COLO668 (cell line): ENCODE measurements around the gene MCRIP2.

Experiments used
- DNase-seq: peaks from one replicate; lab custom pipeline; 2025; ENCODE audit not compliant: unreplicated experiment; lab: John Stamatoyannopoulos, UW

MCRIP2 gene

DNA sequence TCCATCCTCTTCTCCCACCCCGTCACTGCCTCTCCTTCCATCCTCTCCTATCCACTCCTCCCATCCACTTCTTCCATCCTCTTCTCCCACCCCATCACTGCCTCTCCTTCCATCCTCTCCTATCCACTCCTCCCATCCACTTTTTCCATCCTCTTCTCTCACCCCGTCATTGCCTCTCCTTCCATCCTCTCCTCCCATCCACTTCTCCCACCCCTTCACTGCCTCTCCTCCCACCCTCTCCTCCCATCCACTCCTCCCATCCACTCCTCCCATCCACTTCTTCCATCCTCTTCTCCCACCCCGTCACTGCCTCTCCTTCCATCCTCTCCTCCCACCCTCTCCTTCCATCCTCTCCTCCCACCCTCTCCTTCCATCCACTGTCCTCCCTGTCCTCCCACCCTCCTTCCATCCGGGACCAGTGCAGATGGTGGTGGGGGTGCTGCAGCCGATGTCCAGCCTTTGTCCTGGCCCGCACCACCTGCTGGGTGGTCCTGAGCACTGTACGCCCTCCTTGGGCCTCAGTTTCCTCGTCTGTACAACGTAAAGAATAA lies 9.7 kb upstream of the MCRIP2 start:
- no peak for DNase-seq

DNA sequence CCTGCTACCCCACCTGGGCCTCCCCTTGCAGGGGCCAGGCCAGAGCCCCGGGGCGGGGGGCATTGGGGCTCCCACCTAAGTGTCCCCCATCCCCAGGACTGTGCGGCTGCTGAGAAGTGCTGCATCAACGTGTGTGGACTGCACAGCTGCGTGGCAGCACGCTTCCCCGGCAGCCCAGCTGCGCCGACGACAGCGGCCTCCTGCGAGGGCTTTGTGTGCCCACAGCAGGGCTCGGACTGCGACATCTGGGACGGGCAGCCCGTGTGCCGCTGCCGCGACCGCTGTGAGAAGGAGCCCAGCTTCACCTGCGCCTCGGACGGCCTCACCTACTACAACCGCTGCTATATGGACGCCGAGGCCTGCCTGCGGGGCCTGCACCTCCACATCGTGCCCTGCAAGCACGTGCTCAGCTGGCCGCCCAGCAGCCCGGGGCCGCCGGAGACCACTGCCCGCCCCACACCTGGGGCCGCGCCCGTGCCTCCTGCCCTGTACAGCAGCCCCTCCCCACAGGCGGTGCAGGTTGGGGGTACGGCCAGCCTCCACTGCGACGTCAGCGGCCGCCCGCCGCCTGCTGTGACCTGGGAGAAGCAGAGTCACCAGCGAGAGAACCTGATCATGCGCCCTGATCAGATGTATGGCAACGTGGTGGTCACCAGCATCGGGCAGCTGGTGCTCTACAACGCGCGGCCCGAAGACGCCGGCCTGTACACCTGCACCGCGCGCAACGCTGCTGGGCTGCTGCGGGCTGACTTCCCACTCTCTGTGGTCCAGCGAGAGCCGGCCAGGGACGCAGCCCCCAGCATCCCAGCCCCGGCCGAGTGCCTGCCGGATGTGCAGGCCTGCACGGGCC lies 8.9 kb upstream of the MCRIP2 start:
- no peak for DNase-seq

DNA sequence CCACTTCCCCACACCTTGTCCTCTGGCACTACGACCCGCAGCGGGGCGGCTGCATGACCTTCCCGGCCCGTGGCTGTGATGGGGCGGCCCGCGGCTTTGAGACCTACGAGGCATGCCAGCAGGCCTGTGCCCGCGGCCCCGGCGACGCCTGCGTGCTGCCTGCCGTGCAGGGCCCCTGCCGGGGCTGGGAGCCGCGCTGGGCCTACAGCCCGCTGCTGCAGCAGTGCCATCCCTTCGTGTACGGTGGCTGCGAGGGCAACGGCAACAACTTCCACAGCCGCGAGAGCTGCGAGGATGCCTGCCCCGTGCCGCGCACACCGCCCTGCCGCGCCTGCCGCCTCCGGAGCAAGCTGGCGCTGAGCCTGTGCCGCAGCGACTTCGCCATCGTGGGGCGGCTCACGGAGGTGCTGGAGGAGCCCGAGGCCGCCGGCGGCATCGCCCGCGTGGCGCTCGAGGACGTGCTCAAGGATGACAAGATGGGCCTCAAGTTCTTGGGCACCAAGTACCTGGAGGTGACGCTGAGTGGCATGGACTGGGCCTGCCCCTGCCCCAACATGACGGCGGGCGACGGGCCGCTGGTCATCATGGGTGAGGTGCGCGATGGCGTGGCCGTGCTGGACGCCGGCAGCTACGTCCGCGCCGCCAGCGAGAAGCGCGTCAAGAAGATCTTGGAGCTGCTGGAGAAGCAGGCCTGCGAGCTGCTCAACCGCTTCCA lies 8.1 kb upstream of the MCRIP2 start:
- no peak for DNase-seq

DNA sequence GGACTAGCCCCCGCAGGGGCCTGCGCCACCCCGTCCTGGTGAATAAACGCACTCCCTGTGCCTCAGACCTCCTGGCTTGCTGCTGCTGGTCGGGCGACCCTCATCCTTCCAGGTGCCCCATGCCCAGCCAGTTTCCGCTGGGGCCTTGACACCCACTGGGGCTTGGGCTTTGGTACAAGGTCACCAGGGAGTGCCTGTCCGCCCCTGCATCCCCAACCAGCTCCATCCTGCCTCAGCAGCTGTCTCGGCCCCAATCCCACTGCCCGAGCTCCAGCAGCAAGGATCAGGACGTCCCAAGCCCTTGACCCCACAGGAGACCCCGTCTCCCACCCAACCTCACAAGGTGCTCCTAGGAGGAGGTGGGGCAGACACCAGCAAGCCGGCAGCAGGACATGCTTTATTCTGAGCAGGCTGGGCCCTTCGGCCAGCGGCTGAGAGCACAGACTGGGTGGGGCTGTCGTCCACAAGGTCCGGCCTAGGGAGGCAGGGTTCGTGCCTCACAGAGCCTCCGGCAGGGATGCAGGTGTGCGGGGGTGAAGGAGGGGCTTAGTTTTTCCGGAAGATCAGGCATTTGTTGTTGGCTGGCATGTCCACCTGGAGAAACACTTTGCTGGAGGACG lies 7.5 kb upstream of the MCRIP2 start:
- no peak for DNase-seq

DNA sequence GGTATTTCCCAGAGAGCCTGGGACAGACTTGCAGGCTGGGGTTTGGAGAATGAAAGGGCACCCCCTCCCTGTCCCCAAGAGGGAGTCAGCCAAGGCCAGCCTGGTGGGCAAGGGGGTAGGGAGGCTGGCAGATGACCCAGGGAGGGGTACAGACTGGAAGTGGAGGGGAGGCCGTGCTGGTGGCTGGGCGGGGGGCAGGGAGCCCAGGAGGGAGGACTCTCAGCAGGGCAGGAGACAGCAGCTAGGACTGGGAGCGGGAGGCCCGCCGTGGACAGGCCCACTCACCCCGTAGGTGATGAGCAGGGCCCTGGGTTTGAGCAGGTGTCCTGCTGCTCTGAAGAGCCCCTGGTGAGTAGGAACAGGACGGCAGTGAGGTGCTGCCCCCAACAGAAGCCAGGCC lies 6.6 kb upstream of the MCRIP2 start:
- DNase-seq: no peak

DNA sequence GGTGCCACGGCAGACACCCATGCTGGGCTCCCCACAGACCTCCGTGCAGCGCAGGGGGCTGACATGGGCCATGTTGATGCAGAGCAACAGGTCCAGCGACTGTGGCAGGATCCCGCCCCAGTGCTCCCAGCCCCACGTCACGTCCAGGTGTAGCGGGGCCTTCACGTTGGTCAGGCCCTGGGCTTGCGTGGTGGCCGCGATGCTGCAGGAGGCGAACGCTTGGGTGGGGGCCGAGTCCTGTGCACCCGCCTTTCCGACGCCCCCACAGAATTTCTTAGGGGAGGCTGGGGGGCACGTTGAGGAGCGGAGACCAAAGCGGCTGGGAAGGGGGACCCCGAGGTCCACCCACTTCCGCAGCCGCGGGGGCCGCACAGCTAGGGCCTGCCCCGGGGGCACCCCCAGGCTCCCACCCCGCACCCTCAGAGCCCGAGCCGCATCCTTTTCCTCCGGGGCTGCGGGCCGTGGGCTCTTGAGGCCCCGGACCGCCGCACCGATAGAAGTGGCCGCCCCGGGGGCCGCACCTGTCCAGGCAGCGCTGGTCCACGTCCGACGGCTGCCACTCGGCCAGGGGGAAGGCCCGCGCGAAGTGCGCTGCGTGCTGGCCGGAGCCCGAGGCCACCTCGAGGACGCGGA lies 5.9 kb upstream of the MCRIP2 start:
- peak; percentile 44 for DNase-seq

DNA sequence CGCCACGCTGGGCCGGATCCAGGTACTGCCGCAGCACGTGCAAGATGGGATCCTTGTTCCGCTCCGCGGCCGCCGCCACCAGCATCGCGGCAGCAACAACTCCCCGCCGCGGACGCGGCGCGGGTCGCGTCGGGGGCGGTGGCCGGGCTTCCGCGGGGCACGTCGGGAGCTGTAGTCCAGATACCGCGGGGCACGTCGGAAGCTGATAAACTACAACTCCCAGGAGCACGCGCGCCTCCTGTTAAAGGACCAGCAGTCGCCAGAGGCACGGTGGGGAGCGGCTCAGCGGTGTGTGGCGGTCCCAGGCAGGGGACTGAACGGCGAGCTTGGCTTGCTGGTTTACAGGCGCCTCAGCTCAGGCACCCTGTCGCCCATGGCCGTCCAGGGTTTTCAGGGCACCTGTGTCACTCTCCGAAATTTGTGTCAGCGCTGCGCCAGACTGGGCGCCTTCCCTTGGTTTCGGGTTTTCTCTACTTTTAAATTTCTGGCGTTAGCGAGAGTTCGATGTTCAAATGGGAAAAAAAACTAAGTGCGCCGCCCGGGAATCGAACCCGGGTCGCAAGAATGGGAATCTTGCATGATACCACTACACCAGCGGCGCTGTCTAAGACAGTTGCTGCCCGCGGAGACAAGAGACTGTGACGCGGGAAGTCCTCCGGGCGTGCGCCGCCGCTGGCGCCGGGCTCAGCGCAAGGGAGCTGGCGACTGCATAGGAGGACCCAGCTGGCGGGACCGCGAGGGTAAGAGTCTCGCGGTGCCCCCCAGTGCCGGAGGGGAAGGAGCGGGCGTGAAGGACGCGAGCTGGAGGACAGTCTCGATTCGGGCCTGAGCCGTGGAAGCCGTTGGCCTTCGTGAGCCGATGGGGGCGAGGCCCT lies 5.2 kb upstream of the MCRIP2 start, which contains the start of gene METTL26:
TSS of gene METTL26 (minus strand) at position 100 of the 875 bp plus-strand sequence. CDS start at position 85, 15 bp downstream.
- DNase-seq: peak; percentile 96

DNA sequence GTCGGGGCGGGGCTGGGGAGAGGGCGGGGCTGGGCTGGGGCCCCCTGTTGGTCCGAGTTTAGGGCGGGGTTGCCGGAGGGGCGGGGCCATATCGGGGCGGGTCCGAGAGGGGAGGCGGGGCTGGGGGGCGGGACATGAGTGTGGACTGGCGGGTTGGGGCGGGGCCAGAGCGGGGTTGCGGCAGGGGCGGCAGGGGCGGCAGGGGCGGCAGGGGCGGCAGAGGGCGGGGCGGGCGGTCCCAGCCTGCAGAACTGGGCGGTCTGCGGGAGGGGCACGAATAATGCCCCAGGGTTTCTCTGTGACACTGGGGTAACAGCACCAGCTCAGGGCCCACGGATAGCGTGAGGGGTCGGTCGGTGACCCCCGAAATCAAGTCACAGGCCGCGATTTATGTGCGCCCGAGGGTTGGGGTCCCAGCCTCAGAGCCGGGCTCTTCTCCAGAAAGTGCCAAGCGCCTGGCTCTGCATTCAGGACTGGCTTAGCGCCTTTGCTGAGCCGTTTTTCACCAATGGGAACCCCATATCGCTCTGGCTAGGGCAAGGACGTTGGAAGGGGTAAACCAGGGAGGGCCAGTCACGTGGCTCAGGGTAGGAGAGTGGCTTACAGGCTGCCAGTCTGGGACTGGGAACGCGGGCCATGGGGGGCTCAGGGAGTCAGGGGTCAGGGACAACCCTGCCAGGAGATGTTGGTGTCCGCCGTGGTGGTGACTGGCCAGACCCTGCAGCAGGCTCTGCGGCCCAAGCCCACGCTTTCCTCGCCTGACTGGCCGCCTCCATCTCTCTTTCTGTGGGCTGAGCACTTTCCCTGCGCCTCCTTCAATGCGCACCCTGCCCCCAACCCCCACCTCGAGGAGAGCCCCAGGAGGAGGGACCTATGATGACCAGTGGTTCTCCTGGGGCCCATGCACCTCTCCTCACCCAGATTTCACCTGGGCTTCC lies 4.3 kb upstream of the MCRIP2 start:
- peak; percentile 92 for DNase-seq

DNA sequence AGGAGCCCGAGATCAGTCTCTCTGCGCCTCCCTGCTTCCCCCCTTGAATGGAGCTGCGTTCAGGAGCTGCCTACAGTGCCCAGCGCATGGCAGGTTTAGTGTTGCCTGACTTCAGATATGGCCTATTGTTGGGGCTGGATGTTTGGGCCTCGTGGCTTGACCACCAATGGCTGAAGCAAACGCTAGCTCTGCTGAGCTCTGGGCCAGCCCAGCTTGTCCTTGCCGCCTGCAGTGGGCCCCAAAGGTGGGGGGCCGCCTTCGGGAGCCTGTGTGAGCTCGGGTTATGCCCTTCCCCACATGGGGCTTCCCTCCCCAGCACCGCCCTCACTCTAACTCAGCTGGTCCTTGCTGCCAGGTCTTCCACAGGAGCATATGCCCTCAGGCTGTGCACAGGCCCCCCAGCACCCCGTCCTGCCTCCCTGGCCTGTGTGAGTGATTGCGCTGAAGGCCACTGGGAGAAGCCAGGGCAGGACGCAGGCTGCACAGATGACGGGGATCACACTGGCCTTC lies 3.5 kb upstream of the MCRIP2 start:
- no peak for DNase-seq

DNA sequence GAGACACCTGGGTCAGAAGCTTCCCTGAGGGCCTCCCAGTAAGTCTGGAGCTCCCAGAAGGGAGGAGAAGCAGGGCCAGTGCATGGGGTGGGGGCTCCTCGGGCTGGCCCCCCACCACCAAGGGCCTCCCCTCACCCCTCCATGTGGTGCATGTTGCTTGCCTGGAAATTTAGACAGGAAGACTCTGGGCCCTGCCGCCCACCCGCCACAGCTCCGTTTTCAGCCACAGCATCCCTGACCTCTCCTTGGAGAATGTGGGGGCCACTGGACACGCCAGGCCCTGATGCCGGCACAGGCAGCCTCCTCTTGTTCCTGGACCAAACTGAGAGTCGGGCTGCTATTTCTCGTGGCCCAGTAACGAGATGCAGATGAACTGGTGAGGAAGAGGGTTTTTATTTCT lies 2.8 kb upstream of the MCRIP2 start:
- no peak for DNase-seq

DNA sequence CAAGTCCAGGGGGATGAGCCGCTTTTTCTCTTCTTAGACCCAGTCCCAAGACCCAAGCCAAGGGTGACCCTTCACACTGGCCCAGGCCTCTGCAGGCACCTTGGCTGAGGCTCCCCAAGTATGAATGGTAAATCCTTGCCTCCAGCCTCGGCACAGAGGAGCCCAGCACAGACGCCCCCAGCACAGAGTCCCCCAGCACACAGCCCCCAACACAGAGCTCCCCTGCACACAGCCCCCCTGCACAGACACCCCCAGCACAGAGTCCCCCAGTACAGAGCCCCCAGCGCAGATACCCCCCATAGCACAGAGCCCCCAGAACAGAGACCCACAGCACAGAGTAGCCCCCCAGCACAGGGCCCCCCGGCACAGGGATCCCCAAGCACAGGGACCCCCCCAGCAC lies 1.0 kb upstream of the MCRIP2 start:
- DNase-seq: no peak

DNA sequence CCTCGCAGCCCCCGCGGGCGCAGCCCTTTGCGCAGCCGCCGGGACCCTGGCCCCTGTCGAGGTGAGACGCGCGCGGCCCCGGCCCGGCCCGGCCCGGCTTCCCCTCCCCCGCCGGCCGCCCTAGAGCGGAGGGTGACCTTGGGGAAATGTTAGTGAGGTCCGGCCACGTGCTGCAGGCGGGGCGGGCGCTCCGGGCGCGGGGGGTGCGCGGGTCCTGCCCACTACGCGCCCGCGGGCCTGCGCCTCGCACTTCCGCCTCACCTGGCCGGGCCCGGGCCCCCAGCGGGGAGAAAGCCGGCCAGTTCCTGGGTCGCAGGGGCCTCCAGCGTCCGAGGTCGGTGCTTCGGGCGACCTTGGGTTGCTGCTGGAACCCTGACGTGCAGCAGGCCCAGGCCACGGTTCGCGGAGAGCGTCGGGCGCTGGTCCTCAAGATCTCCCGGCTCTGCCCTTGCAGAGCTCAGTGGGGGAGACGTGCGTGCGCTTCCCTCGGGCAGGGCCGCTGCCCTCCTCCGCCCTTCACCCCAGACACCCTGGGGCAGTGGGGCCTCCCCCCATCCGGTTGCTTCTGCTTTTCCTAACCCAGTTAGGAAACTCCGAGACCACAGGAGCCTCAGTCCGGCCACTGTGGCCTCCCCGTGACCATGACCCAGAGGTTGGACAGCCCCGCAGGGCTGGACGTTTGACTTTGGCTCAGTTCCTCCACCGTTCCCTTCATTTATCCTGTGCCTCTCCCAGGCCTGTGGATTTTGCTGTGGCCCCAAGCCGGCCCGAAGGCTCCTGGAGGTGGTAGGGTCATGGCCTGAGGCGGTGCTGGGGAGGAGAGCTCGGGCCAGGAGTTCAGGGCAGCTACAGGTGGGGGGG lies 791 bp downstream of the MCRIP2 start:
- DNase-seq: peak; percentile 79

DNA sequence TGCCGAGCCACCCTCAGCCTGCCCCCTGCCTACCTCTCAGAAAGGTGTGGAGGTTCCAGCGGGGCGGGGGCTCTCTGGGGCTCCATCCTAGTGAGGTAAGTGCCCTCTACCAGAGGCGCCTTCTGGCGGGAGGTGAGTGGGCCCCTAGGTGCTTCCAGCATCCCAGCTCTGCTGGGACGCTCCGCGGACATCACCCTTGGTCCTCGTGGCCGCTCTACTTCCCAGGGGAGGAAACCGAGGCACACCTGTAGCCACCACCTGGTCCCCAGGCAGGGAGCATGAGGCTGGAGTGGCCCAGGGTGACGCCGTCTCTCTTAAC lies 1.4 kb downstream of the MCRIP2 start:
- peak; percentile 26 for DNase-seq

DNA sequence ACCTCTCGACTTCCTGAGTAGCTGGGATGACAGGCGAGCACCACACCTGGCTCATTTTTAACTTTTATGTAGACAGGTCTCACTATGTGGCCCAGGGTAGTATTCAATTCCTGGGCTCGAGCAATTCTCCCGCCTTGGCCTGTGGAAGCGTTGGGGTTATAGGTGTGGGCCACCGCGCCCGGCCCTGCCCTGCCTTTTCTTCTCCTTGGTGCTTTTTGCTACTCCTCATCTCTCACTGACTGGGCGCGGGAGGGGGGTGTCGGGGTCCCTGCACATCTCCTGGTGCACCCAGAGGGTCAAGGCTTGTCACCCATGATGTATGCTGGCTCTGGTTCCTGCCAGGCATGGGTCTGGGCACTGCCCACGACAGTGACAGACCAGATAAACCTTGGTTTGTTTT lies 2.9 kb downstream of the MCRIP2 start:
- no peak for DNase-seq

DNA sequence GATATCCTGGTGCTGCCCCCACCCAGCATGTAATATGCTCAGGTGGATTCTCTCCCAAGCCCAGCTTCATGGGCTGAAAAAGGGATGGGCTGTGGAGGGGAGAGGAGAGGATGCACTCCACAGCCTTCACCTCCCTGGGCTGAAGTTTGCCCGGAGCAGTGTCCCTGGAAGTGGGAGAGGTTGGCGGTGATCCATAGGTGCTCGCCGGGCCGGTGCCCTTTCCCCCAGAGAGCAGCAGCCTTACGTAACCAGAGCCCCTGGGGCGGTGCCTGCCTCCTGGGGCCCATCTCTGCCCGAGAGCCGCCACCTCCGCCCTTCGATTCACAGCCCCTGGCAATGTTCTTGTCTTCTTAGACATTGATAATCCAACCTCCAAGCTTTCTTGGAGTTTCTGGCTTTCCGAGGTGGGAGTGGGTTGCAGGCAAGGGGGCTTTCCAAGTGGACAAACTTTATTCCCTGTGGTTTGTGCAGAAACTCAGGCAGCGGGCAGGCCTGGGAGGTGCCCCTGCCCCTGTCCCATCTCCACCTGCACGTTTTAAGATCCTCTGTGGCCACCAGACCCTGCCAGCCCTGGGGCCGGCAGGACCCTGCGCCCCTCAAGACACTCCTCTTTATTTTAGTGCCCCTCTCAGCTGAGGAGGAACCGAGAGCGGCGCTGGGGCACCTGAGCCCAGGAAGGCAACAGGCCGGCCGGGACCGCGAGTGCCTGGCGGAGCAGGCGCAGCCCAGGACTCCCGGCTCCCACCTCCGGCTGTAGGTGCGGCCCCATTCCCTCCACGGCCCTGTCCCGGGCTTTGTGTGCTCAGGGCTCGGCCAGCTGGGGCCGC lies 4.4 kb downstream of the MCRIP2 start:
- peak; percentile 22 for DNase-seq

DNA sequence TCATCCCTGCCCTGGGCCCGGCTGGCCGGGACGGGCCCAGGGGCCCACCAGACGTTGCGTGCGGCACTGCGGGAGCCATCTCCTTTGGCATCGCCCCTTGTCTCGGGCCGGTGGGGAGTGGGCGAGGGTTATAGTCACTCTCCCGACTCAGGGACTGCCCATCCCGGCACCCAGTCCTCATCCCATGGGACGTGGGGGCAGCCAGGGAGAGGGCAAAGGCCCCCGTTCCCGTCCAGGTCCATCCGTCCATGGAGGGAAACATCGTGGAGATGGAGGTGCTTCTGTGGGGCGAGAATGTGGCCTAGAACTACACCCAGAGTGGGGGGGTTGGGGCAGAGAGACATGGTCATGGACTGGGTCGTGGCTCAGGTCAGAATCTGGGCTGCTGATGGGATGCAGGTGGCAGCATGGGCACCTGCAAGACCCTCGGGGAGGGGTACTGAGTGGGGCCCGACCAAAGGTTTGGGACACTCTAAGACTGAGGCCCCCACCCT lies 5.1 kb downstream of the MCRIP2 start:
- DNase-seq: no peak
